ENCODE data around the gene OR7G2.

Gene OR7G2

GRCh38 chr19:9150650-9151049 is 43.4 kb upstream of the OR7G2 start:
- H3K4me1 ChIP-seq (ENCODE audit: control insufficient read depth, insufficient read depth, low read depth, low read length) = no peaks in the 10 kb centered on the region
- H2BK15ac ChIP-seq (ENCODE audit: low read depth, poor library complexity, severe bottlenecking) = no peak overlapping the region
- no peak overlapping the region for H2BK12ac ChIP-seq (ENCODE audit: low read length in 2 of 2)
- H4K8ac ChIP-seq (ENCODE audit: low read length) = no peak overlapping the region
- WGBS = 94% methylated on average over 4 of the region's 5 CpGs
- no peak overlapping the region for H3K27ac ChIP-seq (ENCODE audit: low read length, poor library complexity, severe bottlenecking)
- H3K79me1 ChIP-seq (replicated peaks; ENCODE audit: low read length, poor library complexity, severe bottlenecking) = peaks cover 12% of the 10 kb centered on the region
- no peak overlapping the region for H2BK120ac ChIP-seq (ENCODE audit: low read depth, low read length)
- H3K4me2 ChIP-seq (ENCODE audit: low read length, poor library complexity, severe bottlenecking) = no peak overlapping the region
- no peak overlapping the region for H3K4ac ChIP-seq (ENCODE audit: low read depth in 1 of 2, low read length in 2 of 2)
- no peak overlapping the region for H2AFZ ChIP-seq (ENCODE audit: low read depth, low read length)
- H4K91ac ChIP-seq (ENCODE audit: low read length) = no peak overlapping the region
- DNase-seq = no peak
- H3K9ac ChIP-seq (ENCODE audit: low read length) = no peak overlapping the region
- no peak overlapping the region for H3K23ac ChIP-seq (ENCODE audit: low read length in 2 of 2)
- no peaks in the 10 kb centered on the region for H3K27me3 ChIP-seq (ENCODE audit: control insufficient read depth in 1 of 2, insufficient read depth in 1 of 2, low read length in 2 of 2)
- no peak overlapping the region for H3K14ac ChIP-seq (ENCODE audit: low read length in 2 of 2)
- H3K36me3 ChIP-seq (ENCODE audit: control insufficient read depth in 1 of 2, insufficient read depth in 2 of 2, low read depth in 1 of 2, low read length in 2 of 2) = peaks cover 48 to 57% of the 10 kb centered on the region in 2 experiments
- H3K4me3 ChIP-seq (ENCODE audit: insufficient read depth in 1 of 2, low read depth in 1 of 2, low read length in 2 of 2) = no peak overlapping the region
- H2AK5ac ChIP-seq (ENCODE audit: low read length, severe bottlenecking) = no peak overlapping the region
- H3K18ac ChIP-seq (ENCODE audit: low read depth in 1 of 2, low read length in 2 of 2) = no peak overlapping the region
- H3K9me3 ChIP-seq (ENCODE audit: control insufficient read depth, low read length) = peaks cover 83% of the 10 kb centered on the region
- no peak overlapping the region for H2BK5ac ChIP-seq (ENCODE audit: low read depth, low read length, poor library complexity, severe bottlenecking)

GRCh38 chr19:9149997-9150396 is 42.7 kb upstream of the OR7G2 start:
- Histone ChIP-seq H2BK12ac (ENCODE audit: low read length in 2 of 2) (no peak overlapping the region), H4K8ac (ENCODE audit: low read length) (no peak overlapping the region), H2BK5ac (ENCODE audit: low read depth, low read length, poor library complexity, severe bottlenecking) (no peak overlapping the region), H3K18ac (ENCODE audit: low read depth in 1 of 2, low read length in 2 of 2) (no peak overlapping the region), H3K4me2 (ENCODE audit: low read length, poor library complexity, severe bottlenecking) (no peak overlapping the region), H3K4me3 (ENCODE audit: insufficient read depth in 1 of 2, low read depth in 1 of 2, low read length in 2 of 2) (no peak overlapping the region), H2BK120ac (ENCODE audit: low read depth, low read length) (no peak overlapping the region), H3K4me1 (ENCODE audit: control insufficient read depth, insufficient read depth, low read depth, low read length) (no peaks in the 10 kb centered on the region), H3K36me3 (ENCODE audit: control insufficient read depth in 1 of 2, insufficient read depth in 2 of 2, low read depth in 1 of 2, low read length in 2 of 2) (peaks cover 44 to 54% of the 10 kb centered on the region in 2 experiments), H3K23ac (ENCODE audit: low read length in 2 of 2) (no peak overlapping the region), H3K27me3 (ENCODE audit: control insufficient read depth in 1 of 2, insufficient read depth in 1 of 2, low read length in 2 of 2) (no peaks in the 10 kb centered on the region), H2AK5ac (ENCODE audit: low read length, severe bottlenecking) (no peak overlapping the region), H3K9ac (ENCODE audit: low read length) (no peak overlapping the region), H3K9me3 (ENCODE audit: control insufficient read depth, low read length) (peaks cover 83% of the 10 kb centered on the region), H2AFZ (ENCODE audit: low read depth, low read length) (no peak overlapping the region), H3K27ac (ENCODE audit: low read length, poor library complexity, severe bottlenecking) (no peak overlapping the region), H3K14ac (ENCODE audit: low read length in 2 of 2) (no peak overlapping the region), H4K91ac (ENCODE audit: low read length) (no peak overlapping the region), H3K79me1 (replicated peaks; ENCODE audit: low read length, poor library complexity, severe bottlenecking) (peaks cover 9% of the 10 kb centered on the region), H2BK15ac (ENCODE audit: low read depth, poor library complexity, severe bottlenecking) (no peak overlapping the region), H3K4ac (ENCODE audit: low read depth in 1 of 2, low read length in 2 of 2) (no peak overlapping the region)
- DNase-seq = no peak
- 95% methylated on average over 4 of the region's 4 CpGs for WGBS

- Histone ChIP-seq H3K36me3 (ENCODE audit: control insufficient read depth in 1 of 2, insufficient read depth in 2 of 2, low read depth in 1 of 2, low read length in 2 of 2) (peaks cover 41 to 47% of the 10 kb centered on the region in 2 experiments), H3K4me1 (ENCODE audit: control insufficient read depth, insufficient read depth, low read depth, low read length) (no peaks in the 10 kb centered on the region), H2BK120ac (ENCODE audit: low read depth, low read length) (no peak overlapping the region), H3K79me1 (replicated peaks; ENCODE audit: low read length, poor library complexity, severe bottlenecking) (peaks cover 9% of the 10 kb centered on the region), H2BK15ac (ENCODE audit: low read depth, poor library complexity, severe bottlenecking) (no peak overlapping the region), H2AFZ (ENCODE audit: low read depth, low read length) (no peak overlapping the region), H3K9ac (ENCODE audit: low read length) (no peak overlapping the region), H4K8ac (ENCODE audit: low read length) (no peak overlapping the region), H2AK5ac (ENCODE audit: low read length, severe bottlenecking) (no peak overlapping the region), H3K4me2 (ENCODE audit: low read length, poor library complexity, severe bottlenecking) (no peak overlapping the region), H4K91ac (ENCODE audit: low read length) (no peak overlapping the region), H3K18ac (ENCODE audit: low read depth in 1 of 2, low read length in 2 of 2) (no peak overlapping the region), H3K4me3 (ENCODE audit: insufficient read depth in 1 of 2, low read depth in 1 of 2, low read length in 2 of 2) (peak overlapping the region in 1 of 2 experiments; percentile 32), H3K27me3 (ENCODE audit: control insufficient read depth in 1 of 2, insufficient read depth in 1 of 2, low read length in 2 of 2) (no peaks in the 10 kb centered on the region), H3K9me3 (ENCODE audit: control insufficient read depth, low read length) (peaks cover 84% of the 10 kb centered on the region), H3K14ac (ENCODE audit: low read length in 2 of 2) (no peak overlapping the region), H2BK12ac (ENCODE audit: low read length in 2 of 2) (no peak overlapping the region), H2BK5ac (ENCODE audit: low read depth, low read length, poor library complexity, severe bottlenecking) (no peak overlapping the region), H3K23ac (ENCODE audit: low read length in 2 of 2) (no peak overlapping the region), H3K27ac (ENCODE audit: low read length, poor library complexity, severe bottlenecking) (no peak overlapping the region), H3K4ac (ENCODE audit: low read depth in 1 of 2, low read length in 2 of 2) (no peak overlapping the region)
- no peak for DNase-seq
- 94% methylated on average over 3 of the region's 3 CpGs for WGBS
These were observed 41.4 kb upstream of the OR7G2 start for GRCh38 chr19:9148697-9149096.

GRCh38 chr19:9146882-9147281 is 39.6 kb upstream of the OR7G2 start:
- Histone ChIP-seq H4K8ac (ENCODE audit: low read length) (no peak overlapping the region), H3K18ac (ENCODE audit: low read depth in 1 of 2, low read length in 2 of 2) (no peak overlapping the region), H3K14ac (ENCODE audit: low read length in 2 of 2) (no peak overlapping the region), H2AK5ac (ENCODE audit: low read length, severe bottlenecking) (no peak overlapping the region), H3K36me3 (ENCODE audit: control insufficient read depth in 1 of 2, insufficient read depth in 2 of 2, low read depth in 1 of 2, low read length in 2 of 2) (peaks cover 30 to 31% of the 10 kb centered on the region in 2 experiments), H2BK15ac (ENCODE audit: low read depth, poor library complexity, severe bottlenecking) (no peak overlapping the region), H3K4me2 (ENCODE audit: low read length, poor library complexity, severe bottlenecking) (no peak overlapping the region), H3K4me1 (ENCODE audit: control insufficient read depth, insufficient read depth, low read depth, low read length) (no peaks in the 10 kb centered on the region), H3K9ac (ENCODE audit: low read length) (no peak overlapping the region), H3K9me3 (ENCODE audit: control insufficient read depth, low read length) (peaks cover 72% of the 10 kb centered on the region), H2BK120ac (ENCODE audit: low read depth, low read length) (no peak overlapping the region), H3K4ac (ENCODE audit: low read depth in 1 of 2, low read length in 2 of 2) (no peak overlapping the region), H3K27me3 (ENCODE audit: control insufficient read depth in 1 of 2, insufficient read depth in 1 of 2, low read length in 2 of 2) (no peaks in the 10 kb centered on the region), H3K4me3 (ENCODE audit: insufficient read depth in 1 of 2, low read depth in 1 of 2, low read length in 2 of 2) (no peak overlapping the region), H3K23ac (ENCODE audit: low read length in 2 of 2) (no peak overlapping the region), H2BK5ac (ENCODE audit: low read depth, low read length, poor library complexity, severe bottlenecking) (no peak overlapping the region), H2AFZ (ENCODE audit: low read depth, low read length) (no peak overlapping the region), H2BK12ac (ENCODE audit: low read length in 2 of 2) (no peak overlapping the region), H3K27ac (ENCODE audit: low read length, poor library complexity, severe bottlenecking) (no peak overlapping the region), H3K79me1 (replicated peaks; ENCODE audit: low read length, poor library complexity, severe bottlenecking) (peaks cover 6% of the 10 kb centered on the region), H4K91ac (ENCODE audit: low read length) (no peak overlapping the region)
- WGBS = no CpG with 5 or more reads among the region's 1 CpG
- no peak for DNase-seq

All from mesenchymal stem cell (in vitro differentiated cells and primary cell).